GM18517 (cell line): Measurements from ENCODE around the gene SLC25A33.
A peak's percentile ranks its signal among the peaks of the same experiment; 100 is the strongest.
"Not testable (repeated sequence)": the region's sequence is repeated elsewhere in the genome, so short reads cannot be mapped to it uniquely, and the experiment has no call there.

ENCODE experiments used
- ATAC-seq: cut with Tn5 transposase; IDR thresholded peaks from one replicate; pipeline ENCODE4 v1.9.1; 2021; ENCODE audit warnings: mild to moderate bottlenecking, moderate library complexity; ENCODE audit not compliant: unreplicated experiment

Gene SLC25A33

GRCh38 chr1:9538669-9539164 lies 548 bp upstream of the SLC25A33 start:
- no peak for ATAC-seq

- peak; percentile 41 for ATAC-seq
These were observed 725 bp downstream of the SLC25A33 start for GRCh38 chr1:9539829-9540550.

GRCh38 chr1:9542430-9542829 lies 3.2 kb downstream of the SLC25A33 start:
- ATAC-seq = no peak

GRCh38 chr1:9544926-9545325 lies 5.7 kb downstream of the SLC25A33 start:
- ATAC-seq = no peak

GRCh38 chr1:9549955-9550546 lies 10.8 kb downstream of the SLC25A33 start:
- ATAC-seq = no peak

GRCh38 chr1:9551984-9552383 lies 12.7 kb downstream of the SLC25A33 start:
- no peak for ATAC-seq

GRCh38 chr1:9553736-9554144 lies 14.5 kb downstream of the SLC25A33 start:
- ATAC-seq = no peak

GRCh38 chr1:9555942-9556341 lies 16.7 kb downstream of the SLC25A33 start:
- no peak for ATAC-seq

GRCh38 chr1:9557624-9558023 lies 18.4 kb downstream of the SLC25A33 start:
- ATAC-seq = no peak

- no peak for ATAC-seq
These were observed 19.1 kb downstream of the SLC25A33 start for GRCh38 chr1:9558271-9558945.

- ATAC-seq = no peak
These were observed 19.8 kb downstream of the SLC25A33 start for GRCh38 chr1:9558946-9559545.

GRCh38 chr1:9559673-9560072 lies 20.4 kb downstream of the SLC25A33 start:
- ATAC-seq = no peak

- ATAC-seq = not testable (repeated sequence)
These were observed 20.8 kb downstream of the SLC25A33 start for GRCh38 chr1:9560090-9560489.

GRCh38 chr1:9561429-9561828 lies 22.2 kb downstream of the SLC25A33 start:
- ATAC-seq = no peak

GRCh38 chr1:9569267-9569666 lies 30.0 kb downstream of the SLC25A33 start:
- ATAC-seq = no peak

GRCh38 chr1:9570886-9571529 lies 31.7 kb downstream of the SLC25A33 start:
- ATAC-seq = not testable (repeated sequence)

GRCh38 chr1:9573723-9574122 lies 34.5 kb downstream of the SLC25A33 start:
- ATAC-seq = no peak

GRCh38 chr1:9575486-9575885 lies 36.2 kb downstream of the SLC25A33 start:
- no peak for ATAC-seq

- ATAC-seq = no peak
These were observed 37.6 kb downstream of the SLC25A33 start for GRCh38 chr1:9576903-9577302.

GRCh38 chr1:9577423-9577822 lies 38.2 kb downstream of the SLC25A33 start:
- no peak for ATAC-seq

GRCh38 chr1:9580942-9581341 lies 41.7 kb downstream of the SLC25A33 start:
- ATAC-seq = no peak
